AG04450 (cell line): ENCODE results near the gene CHST6. TPM values are rescaled to one million over a fixed set of nuclear protein-coding genes. Genes with fewer than 3 reads are reported as not detected.

Experiments
- CTCF ChIA-PET: fragments of 300-600, 350-600 bp; formaldehyde crosslinking; extraction: SDS; loops from one replicate; lab custom pipeline; 2022; ENCODE audit warnings: antibody characterized with exemption, inconsistent platforms; lab: Charles Lee
- POLR2A ChIA-PET: fragments of 350-600 bp; formaldehyde crosslinking; extraction: SDS; loops from one replicate; lab custom pipeline; 2021; ENCODE audit warnings: antibody characterized with exemption, inconsistent platforms; lab: Yijun Ruan, JAX
- DNase-seq: peaks from one replicate; pipeline ENCODE4 v3.0.0-alpha.2; 2011; ENCODE audit warnings: low read depth, low spot score
- H3K27ac ChIP-seq: one replicate; pipeline ENCODE4 v1.5.1; 2012; ENCODE audit warnings: low read depth, low read length, control low read depth
- H3K27me3 ChIP-seq: one replicate; pipeline ENCODE4 v1.6.0; 2012; ENCODE audit warnings: low read length; ENCODE audit not compliant: control insufficient read depth, insufficient read depth
- H3K4me3 ChIP-seq: 2 replicates; pipeline ENCODE4 v1.5.1; 2011; ENCODE audit warnings: mild to moderate bottlenecking, low read depth, low read length, control low read depth
- H3K9me3 ChIP-seq: 2 replicates; pipeline ENCODE4 v1.5.1; 2012; ENCODE audit warnings: low read length; ENCODE audit not compliant: control insufficient read depth, insufficient read depth
- polyA plus RNA-seq: library from polyadenylated mRNA; depleted of rRNA; stranded (reverse); fragments of >200 nt; gene quantifications from 2 replicates; pipeline ENCODE4 v1.2.3, GENCODE V29; 2011
- TF ChIP-seq, protein P1 (sequence below): IDR thresholded peaks from 2 replicates; pipeline ENCODE4 v1.5.1; 2011; ENCODE audit warnings: low read depth, low read length, control low read depth, inconsistent platforms

CHST6 gene
- polyA plus RNA-seq, 1 experiment, result 0.07 TPM

DNA sequence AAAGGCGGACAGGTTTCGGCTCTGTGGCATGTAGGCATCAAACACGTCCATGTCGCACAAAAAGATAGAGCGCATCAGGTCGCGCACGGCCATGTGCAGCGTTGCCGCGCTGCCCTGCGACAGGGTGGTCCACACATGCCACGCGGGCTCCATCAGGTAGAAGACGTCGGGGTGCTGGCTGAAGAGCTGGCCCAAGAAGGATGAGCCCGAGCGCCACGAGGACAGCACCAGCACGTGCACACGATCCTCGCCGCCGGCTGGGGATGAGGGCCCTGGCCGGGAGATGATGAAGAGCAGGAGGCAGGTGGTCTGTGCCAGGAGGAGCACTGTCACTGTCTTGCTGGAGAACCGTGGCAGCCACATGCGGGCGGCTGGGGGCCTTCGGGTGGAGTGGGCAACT, 34.7 kb upstream of the CHST6 start:
- H3K27ac ChIP-seq, result no peak overlapping the region
- H3K4me3 ChIP-seq, result no peak overlapping the region
- peaks cover 9% of the 10 kb centered on the region; the same call in 1 of the 2 replicates for H3K9me3 ChIP-seq
- H3K27me3 ChIP-seq, result peaks cover 11% of the 10 kb centered on the region
- DNase-seq, result no peak
- ChIA-PET POLR2A (no interaction called here), CTCF (no interaction called here)
- TF ChIP-seq, protein P1, sequence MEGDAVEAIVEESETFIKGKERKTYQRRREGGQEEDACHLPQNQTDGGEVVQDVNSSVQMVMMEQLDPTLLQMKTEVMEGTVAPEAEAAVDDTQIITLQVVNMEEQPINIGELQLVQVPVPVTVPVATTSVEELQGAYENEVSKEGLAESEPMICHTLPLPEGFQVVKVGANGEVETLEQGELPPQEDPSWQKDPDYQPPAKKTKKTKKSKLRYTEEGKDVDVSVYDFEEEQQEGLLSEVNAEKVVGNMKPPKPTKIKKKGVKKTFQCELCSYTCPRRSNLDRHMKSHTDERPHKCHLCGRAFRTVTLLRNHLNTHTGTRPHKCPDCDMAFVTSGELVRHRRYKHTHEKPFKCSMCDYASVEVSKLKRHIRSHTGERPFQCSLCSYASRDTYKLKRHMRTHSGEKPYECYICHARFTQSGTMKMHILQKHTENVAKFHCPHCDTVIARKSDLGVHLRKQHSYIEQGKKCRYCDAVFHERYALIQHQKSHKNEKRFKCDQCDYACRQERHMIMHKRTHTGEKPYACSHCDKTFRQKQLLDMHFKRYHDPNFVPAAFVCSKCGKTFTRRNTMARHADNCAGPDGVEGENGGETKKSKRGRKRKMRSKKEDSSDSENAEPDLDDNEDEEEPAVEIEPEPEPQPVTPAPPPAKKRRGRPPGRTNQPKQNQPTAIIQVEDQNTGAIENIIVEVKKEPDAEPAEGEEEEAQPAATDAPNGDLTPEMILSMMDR, result no peak

DNA sequence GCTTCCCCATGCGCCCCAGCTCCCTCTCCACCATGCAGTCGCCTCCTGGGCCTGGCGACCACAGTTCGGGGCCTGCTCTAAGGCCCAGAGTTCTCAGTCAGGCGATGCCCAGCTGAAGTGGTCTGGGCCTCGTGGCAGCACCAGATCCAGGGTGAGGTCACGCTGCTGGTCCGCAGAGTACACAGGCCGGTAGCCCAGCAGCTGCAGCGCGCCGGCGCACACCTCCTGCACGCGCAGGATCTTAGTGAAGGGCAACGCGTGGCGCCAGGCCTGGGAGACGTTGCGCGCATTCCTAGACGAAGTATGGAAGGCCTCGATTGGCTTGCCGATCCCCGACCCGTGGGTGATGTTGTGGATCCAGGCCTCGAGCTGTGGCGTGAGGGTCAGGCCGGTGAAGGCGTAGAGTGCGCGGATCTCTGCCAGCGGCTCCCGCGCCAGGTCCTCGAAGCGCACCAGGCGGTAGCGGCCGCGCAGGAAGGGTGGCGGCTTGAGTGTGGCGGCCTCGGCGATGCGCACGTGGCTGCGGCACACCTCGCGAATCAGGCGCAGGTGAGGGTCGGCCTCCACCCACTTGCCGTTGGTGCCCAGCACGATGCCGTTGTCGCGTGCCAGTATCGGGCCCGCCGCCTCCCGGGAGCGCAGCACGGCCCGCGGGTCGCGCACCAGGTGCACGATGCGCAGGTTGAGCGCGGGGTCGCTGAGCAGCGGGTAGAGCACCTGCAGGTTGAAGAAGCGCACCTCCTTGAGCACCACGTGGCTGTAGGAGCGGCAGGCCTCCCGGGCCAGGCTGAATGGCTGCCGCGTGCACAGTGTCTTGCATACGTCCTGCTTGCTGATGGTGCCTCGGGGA, 34.0 kb upstream of the CHST6 start:
- Histone ChIP-seq H3K9me3 (peaks cover 9% of the 10 kb centered on the region; the same call in 1 of the 2 replicates), H3K27ac (no peak overlapping the region), H3K4me3 (no peak overlapping the region), H3K27me3 (peaks cover 11% of the 10 kb centered on the region)
- CTCF ChIA-PET, result interaction anchor here (3.4 kb wide), 1 partner anchor 12 kb away, joined by 13 read pairs; no protein-coding TSS in a partner anchor
- DNase-seq, result no peak
- POLR2A ChIA-PET, result no interaction called here
- TF ChIP-seq, protein P1, result no peak

DNA sequence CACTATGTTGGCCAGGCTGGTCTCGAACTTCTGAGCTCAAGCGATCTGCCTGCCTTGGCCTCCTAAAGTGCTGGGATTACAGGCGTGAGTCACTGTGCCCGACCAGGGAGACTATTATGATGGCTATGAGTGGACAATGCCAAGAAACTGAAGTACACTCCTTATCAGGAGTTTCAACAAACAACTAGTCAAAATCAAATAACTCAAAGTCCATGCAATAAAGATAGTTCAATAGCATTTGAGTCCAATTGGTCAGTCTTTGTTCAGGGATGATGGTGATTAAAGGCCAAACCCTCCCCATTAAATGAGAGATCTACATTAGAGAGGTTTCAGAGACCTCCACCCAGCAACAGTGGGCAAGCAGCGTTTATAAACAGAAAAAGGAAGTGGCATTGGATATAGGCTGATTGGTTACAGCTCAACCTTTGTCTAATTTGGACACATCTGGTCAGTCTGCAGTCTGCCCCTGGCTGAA, 32.6 kb upstream of the CHST6 start:
- TF ChIP-seq, protein P1, result no peak
- POLR2A ChIA-PET, result no interaction called here
- Histone ChIP-seq H3K9me3 (peaks cover 9% of the 10 kb centered on the region; the same call in 1 of the 2 replicates), H3K27ac (no peak overlapping the region), H3K27me3 (peaks cover 11% of the 10 kb centered on the region), H3K4me3 (no peak overlapping the region)
- DNase-seq, result no peak
- CTCF ChIA-PET, result interaction anchor here (3.4 kb wide), 1 partner anchor 10 kb away, joined by 13 read pairs; no protein-coding TSS in a partner anchor

DNA sequence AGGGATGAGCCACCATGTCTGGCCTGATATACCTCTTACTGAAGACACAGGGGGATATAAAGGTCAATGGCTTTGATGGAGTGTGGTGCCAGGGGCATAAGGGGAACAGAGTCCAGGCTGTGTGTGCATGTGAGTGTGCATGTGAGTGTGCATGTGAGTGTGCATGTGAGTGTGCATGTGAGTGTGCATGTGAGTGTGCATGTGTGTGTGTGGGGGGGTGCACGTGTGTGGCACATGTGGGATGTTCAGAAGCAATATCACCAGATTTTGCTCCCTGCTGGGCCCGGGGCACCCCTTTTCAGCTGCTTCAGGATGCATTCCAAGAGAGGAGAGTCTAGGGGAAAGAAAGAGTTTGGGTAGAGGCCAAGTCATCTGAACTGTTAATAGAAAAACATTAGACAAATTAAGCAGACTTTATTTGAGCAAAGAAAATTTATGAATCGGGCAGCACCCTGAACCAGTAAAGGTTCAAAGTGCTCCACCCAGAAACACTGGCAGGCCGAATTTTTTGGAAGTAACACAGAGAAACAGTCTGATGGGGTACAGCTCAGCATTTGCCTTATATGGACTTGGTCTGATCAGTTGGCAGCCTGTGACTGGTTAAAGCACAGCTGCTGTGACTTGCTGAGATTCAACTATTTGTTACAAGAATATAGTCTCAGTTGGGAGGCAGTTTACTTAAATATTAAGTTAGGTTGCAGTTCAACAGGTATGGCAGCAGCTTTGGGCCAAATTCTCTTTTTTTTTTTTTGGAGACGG, 31.0 kb upstream of the CHST6 start:
- Histone ChIP-seq H3K4me3 (no peak overlapping the region), H3K27me3 (no peaks in the 10 kb centered on the region), H3K27ac (no peak overlapping the region), H3K9me3 (peaks cover 9% of the 10 kb centered on the region; the same call in 1 of the 2 replicates)
- CTCF ChIA-PET, result interaction anchor here (3.4 kb wide), 1 partner anchor 9 kb away, joined by 13 read pairs; no protein-coding TSS in a partner anchor
- TF ChIP-seq, protein P1, result no peak
- POLR2A ChIA-PET, result no interaction called here
- DNase-seq, result no peak
